Peyer's patch (tissue), 4 donors: ENCODE measurements around the gene LMLN. TPM values are rescaled to one million over a fixed set of nuclear protein-coding genes. Genes with fewer than 3 reads are reported as not detected.

Experiments
- DNase-seq, 3 donors: peaks; one replicate each; pipeline ENCODE4 v3.0.0-alpha.2; 2017 to 2019
- H3K27ac ChIP-seq, 4 donors: fragments of 200-600 bp; sonication (generic); one replicate each; pipeline ENCODE4 v1.5.1; 2016 to 2019
- H3K27me3 ChIP-seq, 2 donors: fragments of 200-600 bp; sonication (generic); one replicate each; pipeline ENCODE4 v1.5.1; 2019
- H3K36me3 ChIP-seq, 3 donors: fragments of 200-600 bp; sonication (generic); one replicate each; pipeline ENCODE4 v1.5.1; 2016 to 2019
- H3K4me1 ChIP-seq, 4 donors: fragments of 200-600 bp; sonication (generic); one replicate each; pipeline ENCODE4 v1.5.1; 2016 to 2019
- H3K4me3 ChIP-seq, 4 donors: fragments of 200-600 bp; sonication (generic); 1 replicate in 3 of 4; 2 replicates in 1 of 4; pipeline ENCODE4 v1.5.1; 2016 to 2019; ENCODE audit warnings: mild to moderate bottlenecking in 1 of 4
- H3K9me3 ChIP-seq, 4 donors: fragments of 200-600 bp; sonication (generic); one replicate each; pipeline ENCODE4 v1.5.1; 2016 to 2019; ENCODE audit warnings: mild to moderate bottlenecking in 1 of 4
- POLR2A ChIP-seq, 2 donors: fragments of 450-650 bp; IDR thresholded peaks; one replicate each; pipeline ENCODE4 v1.5.1; 2017; ENCODE audit warnings: antibody characterized with exemption in 2 of 2, mild to moderate bottlenecking in 2 of 2, moderate library complexity in 2 of 2
- total RNA-seq, 4 donors: library from RNA; depleted of rRNA; stranded (reverse); fragments of >200 nt; gene quantifications; one replicate each; pipeline ENCODE4 v1.1.0, GENCODE V29; 2016
- TF ChIP-seq, protein P1 (sequence below), 6 experiments: fragments of 450-650 bp in 4 of 6; fragments of 200-600 bp in 2 of 6; sonication (generic) in 1 of 6; IDR thresholded peaks; one replicate each; pipeline ENCODE4 v1.5.1; 2017 to 2019; ENCODE audit warnings: antibody characterized with exemption in 6 of 6, mild to moderate bottlenecking in 3 of 6, moderate library complexity in 1 of 6

The LMLN gene
- total RNA-seq, 4 donors from 2014 or later: 0.83 to 6.2 (median 4.2) TPM

DNA sequence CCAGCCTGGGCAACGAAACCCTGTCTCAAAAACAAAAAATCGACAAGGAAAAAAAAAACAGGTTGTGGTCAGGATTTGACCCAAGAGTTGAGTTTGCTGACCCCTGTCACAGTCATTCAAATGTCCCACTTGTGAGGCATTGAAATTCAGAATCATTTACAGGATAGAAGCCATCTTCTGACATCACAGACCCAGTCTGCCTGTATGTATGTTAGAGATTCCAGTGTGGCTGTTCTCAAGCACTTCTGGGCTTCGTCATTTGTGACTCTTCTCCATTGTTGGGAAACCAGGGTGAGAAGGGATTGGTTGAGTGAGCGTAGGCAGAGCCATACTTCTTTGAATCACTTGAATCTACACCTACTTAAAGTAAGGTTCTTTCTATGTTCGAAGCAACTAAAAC lies 57.1 kb downstream of the LMLN start:
- Histone ChIP-seq H3K27ac (no peak overlapping the region), H3K4me3 (no peak overlapping the region), H3K4me1 (no peaks in the 10 kb centered on the region), H3K27me3 (no peaks in the 10 kb centered on the region), H3K9me3 (no peaks in the 10 kb centered on the region), H3K36me3 (no peaks in the 10 kb centered on the region)
- no peak for TF ChIP-seq POLR2A (IDR thresholded peaks at IDR 0.05)
- no peak for DNase-seq

DNA sequence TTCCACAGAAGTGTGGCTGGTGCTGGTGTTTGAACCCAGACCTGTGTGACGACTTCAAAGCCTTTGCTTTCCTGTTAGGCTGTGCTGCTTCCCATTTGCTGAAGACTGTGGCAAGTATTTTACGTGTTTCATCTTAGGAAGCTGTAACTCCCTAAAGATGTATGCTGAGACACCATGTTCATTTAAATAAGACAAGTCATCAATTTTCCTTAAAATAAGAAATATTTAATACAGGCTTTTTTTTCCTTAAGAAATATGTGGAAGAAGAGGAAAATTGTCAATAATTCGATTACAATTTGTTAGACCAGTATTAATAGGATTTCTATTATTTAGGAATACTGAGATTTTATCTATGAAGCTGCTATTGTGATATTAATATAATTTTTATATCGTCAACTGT lies 58.4 kb downstream of the LMLN start:
- no peak for TF ChIP-seq POLR2A (IDR thresholded peaks at IDR 0.05)
- TF ChIP-seq, protein P1, sequence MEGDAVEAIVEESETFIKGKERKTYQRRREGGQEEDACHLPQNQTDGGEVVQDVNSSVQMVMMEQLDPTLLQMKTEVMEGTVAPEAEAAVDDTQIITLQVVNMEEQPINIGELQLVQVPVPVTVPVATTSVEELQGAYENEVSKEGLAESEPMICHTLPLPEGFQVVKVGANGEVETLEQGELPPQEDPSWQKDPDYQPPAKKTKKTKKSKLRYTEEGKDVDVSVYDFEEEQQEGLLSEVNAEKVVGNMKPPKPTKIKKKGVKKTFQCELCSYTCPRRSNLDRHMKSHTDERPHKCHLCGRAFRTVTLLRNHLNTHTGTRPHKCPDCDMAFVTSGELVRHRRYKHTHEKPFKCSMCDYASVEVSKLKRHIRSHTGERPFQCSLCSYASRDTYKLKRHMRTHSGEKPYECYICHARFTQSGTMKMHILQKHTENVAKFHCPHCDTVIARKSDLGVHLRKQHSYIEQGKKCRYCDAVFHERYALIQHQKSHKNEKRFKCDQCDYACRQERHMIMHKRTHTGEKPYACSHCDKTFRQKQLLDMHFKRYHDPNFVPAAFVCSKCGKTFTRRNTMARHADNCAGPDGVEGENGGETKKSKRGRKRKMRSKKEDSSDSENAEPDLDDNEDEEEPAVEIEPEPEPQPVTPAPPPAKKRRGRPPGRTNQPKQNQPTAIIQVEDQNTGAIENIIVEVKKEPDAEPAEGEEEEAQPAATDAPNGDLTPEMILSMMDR (IDR thresholded peaks at IDR 0.05): no peak

DNA sequence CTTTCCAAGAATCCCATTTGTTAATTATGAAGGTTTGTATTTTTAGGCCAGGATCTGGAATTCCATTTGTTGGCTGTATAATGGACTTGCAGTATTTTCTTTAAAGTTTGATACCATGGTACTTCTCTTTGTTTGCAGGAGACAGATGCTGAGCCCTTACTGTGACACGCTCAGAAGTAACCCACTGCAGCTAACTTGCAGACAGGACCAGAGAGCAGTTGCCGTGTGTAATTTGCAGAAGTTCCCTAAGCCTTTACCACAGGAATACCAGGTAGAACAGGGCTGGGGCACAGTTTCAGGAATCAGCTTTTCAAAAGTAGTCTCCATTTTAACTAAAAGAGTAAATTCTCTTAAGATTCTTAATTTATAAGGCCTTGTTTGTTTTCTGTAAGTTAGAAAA lies 59.1 kb downstream of the LMLN start:
- no peaks in the 10 kb centered on the region for H3K9me3 ChIP-seq
- DNase-seq: no peak
- no peaks in the 10 kb centered on the region for H3K36me3 ChIP-seq
- no peaks in the 10 kb centered on the region for H3K4me1 ChIP-seq
- no peak for TF ChIP-seq POLR2A (IDR thresholded peaks at IDR 0.05)
- TF ChIP-seq, protein P1 (IDR thresholded peaks at IDR 0.05): no peak
- H3K4me3 ChIP-seq: no peak overlapping the region
- H3K27me3 ChIP-seq: no peaks in the 10 kb centered on the region
- H3K27ac ChIP-seq: no peak overlapping the region

More for the DNA sequence above, 58.4 kb downstream of the LMLN start:
- Histone ChIP-seq H3K4me1 (no peaks in the 10 kb centered on the region), H3K27me3 (no peaks in the 10 kb centered on the region), H3K9me3 (no peaks in the 10 kb centered on the region), H3K27ac (no peak overlapping the region), H3K4me3 (no peak overlapping the region), H3K36me3 (no peaks in the 10 kb centered on the region)
- DNase-seq: no peak

DNA sequence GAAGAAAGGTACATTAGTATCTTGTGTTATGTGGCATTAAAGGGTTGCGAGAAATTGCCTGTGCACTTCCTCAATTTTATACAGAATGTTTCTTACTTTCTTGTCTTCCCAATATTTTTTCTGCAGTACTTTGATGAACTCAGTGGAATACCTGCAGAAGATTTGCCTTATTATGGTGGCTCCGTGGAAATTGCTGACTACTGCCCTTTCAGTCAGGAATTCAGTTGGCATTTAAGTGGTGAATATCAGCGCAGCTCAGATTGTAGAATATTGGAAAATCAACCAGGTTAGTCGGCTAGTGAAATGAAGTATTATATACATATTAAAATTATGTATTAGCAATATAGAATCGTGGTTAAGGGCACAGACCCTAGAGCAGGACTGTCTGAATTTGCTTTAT lies 61.3 kb downstream of the LMLN start:
- Histone ChIP-seq H3K9me3 (no peaks in the 10 kb centered on the region), H3K27ac (no peak overlapping the region), H3K36me3 (no peaks in the 10 kb centered on the region), H3K4me1 (no peaks in the 10 kb centered on the region), H3K27me3 (no peaks in the 10 kb centered on the region), H3K4me3 (no peak overlapping the region)
- DNase-seq: no peak
- no peak for TF ChIP-seq POLR2A (IDR thresholded peaks at IDR 0.05)
- TF ChIP-seq, protein P1 (IDR thresholded peaks at IDR 0.05): no peak

DNA sequence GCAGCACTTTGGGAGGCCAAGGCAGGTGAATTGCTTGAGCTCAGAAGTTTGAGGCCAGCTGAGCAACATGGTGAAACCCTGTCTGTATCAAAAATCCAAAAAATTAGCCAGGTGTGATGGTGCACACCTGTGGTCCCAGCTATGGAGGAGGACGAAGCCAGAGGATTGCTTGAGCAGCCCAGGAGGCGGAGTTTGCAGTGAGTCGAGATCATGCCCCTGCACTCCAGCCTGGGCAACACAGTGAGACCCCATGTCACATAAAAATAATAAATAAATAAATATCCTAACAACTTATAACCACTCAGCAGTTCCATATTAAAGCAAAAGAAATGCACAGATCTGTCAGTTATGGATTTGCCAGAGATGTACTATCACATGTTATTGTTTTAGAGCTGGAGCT lies 62.6 kb downstream of the LMLN start:
- no peaks in the 10 kb centered on the region for H3K27me3 ChIP-seq
- no peak for TF ChIP-seq POLR2A (IDR thresholded peaks at IDR 0.05)
- TF ChIP-seq, protein P1 (IDR thresholded peaks at IDR 0.05): no peak
- H3K36me3 ChIP-seq: no peaks in the 10 kb centered on the region
- H3K4me3 ChIP-seq: no peak overlapping the region
- DNase-seq: no peak
- no peaks in the 10 kb centered on the region for H3K9me3 ChIP-seq
- H3K4me1 ChIP-seq: no peaks in the 10 kb centered on the region
- no peak overlapping the region for H3K27ac ChIP-seq

DNA sequence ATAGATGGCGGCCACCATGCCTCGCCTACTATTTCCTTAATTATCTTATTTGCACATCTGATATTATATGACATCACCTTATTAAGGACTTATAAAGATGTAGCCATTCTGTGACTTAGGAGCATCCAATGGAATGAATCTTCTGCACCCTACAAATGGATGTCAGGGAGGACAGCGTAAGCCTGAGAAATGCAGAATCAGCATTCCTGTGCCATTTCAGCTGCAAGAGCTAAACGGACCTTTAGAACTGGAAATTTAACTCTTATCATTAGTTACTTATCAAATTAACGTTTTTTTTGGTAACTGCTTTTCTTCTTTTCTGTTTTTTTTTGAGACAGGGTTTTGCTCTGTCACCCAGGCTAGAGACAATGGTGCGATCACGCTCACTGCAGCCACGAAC lies 65.6 kb downstream of the LMLN start:
- H3K4me1 ChIP-seq: no peaks in the 10 kb centered on the region
- TF ChIP-seq POLR2A (IDR thresholded peaks at IDR 0.05): no peak
- TF ChIP-seq, protein P1 (IDR thresholded peaks at IDR 0.05): no peak
- DNase-seq: no peak

More for the DNA sequence above, 65.6 kb downstream of the LMLN start:
- H3K36me3 ChIP-seq: no peaks in the 10 kb centered on the region
- H3K4me3 ChIP-seq: no peak overlapping the region
- H3K9me3 ChIP-seq: no peaks in the 10 kb centered on the region
- no peaks in the 10 kb centered on the region for H3K27me3 ChIP-seq
- no peak overlapping the region for H3K27ac ChIP-seq
